ENCODE results near the gene INO80D. TPM values are rescaled to one million over a fixed set of nuclear protein-coding genes. Genes with fewer than 3 reads are reported as not detected.

The INO80D gene
- total and polyA plus RNA-seq, 2 of the 8 experiments (the other 6 are each of a cell fraction or from before 2014, with no cell fraction given), result 6.2 to 37.4 TPM

- Histone ChIP-seq H2BK20ac (ENCODE audit: low read length) (no peak overlapping the region), H3K79me1 (ENCODE audit: low read depth, low read length) (peaks cover 4% of the 10 kb centered on the region; the same call in 1 of the 2 replicates), H3K14ac (ENCODE audit: insufficient read length) (no peak overlapping the region), H3K23me2 (ENCODE audit: low read depth, low read length) (no peaks in the 10 kb centered on the region; the same call in 1 of the 2 replicates), H3K4me2 (ENCODE audit: insufficient read depth in 1 of 2, low read depth in 2 of 2, low read length in 2 of 2) (no peak overlapping the region), H2BK15ac (ENCODE audit: low read length) (no peak overlapping the region), H3K27ac (ENCODE audit: low read depth, low read length) (no peak overlapping the region), H3K79me2 (ENCODE audit: control insufficient read depth in 1 of 2, insufficient read depth in 2 of 2, low read length in 2 of 2) (peaks cover 0 to 73% of the 10 kb centered on the region in 2 experiments; a peak in 2 of 4 replicates), H3K9ac (replicated peaks in 1 of 4; ENCODE audit: extremely low read depth in 1 of 4, low read depth in 3 of 4, low read length in 3 of 4) (no peak overlapping the region), H2BK12ac (ENCODE audit: low read depth, low read length) (no peak overlapping the region), H3K9me3 (ENCODE audit: insufficient read depth in 2 of 2, low read depth in 1 of 2, low read length in 1 of 2) (no peaks in the 10 kb centered on the region), H2BK5ac (ENCODE audit: low read depth, low read length) (no peak overlapping the region), H3K4me3 (ENCODE audit: extremely low read depth in 1 of 4, insufficient read depth in 2 of 4, low read depth in 3 of 4, low read length in 4 of 4) (no peak overlapping the region), H3K18ac (ENCODE audit: extremely low read depth, low read length) (no peak overlapping the region), H2AFZ (ENCODE audit: low read length) (no peak overlapping the region), H4K91ac (replicated peaks; ENCODE audit: insufficient read length, low read length) (no peak overlapping the region), H3K56ac (replicated peaks; ENCODE audit: insufficient read length, low read depth, low read length) (no peak overlapping the region), H4K5ac (ENCODE audit: insufficient read length, low read depth, low read length) (no peak overlapping the region), H4K20me1 (replicated peaks in 1 of 2; ENCODE audit: control insufficient read depth in 1 of 2, insufficient read depth in 2 of 2, low read length in 2 of 2) (peaks cover 0 to 3% of the 10 kb centered on the region in 2 experiments), H2BK120ac (replicated peaks; ENCODE audit: low read depth, low read length) (no peak overlapping the region), H3K4me1 (replicated peaks in 1 of 4; ENCODE audit: control insufficient read depth in 3 of 4, insufficient read depth in 4 of 4, low read length in 3 of 4) (peaks cover 0 to 3% (median 3%) of the 10 kb centered on the region in 4 experiments; a peak in 2 of 7 replicates), H3K4ac (replicated peaks; ENCODE audit: insufficient read length, low read depth, low read length) (no peak overlapping the region), H3K23ac (ENCODE audit: insufficient read length) (no peak overlapping the region), H2AK5ac (ENCODE audit: low read depth, low read length) (no peak overlapping the region), H3K36me3 (ENCODE audit: control insufficient read depth in 2 of 4, insufficient read depth in 4 of 4, low read length in 3 of 4) (peaks cover 0 to 13% (median 1%) of the 10 kb centered on the region in 4 experiments; a peak in 3 of 8 replicates), H4K8ac (ENCODE audit: extremely low read depth, insufficient read depth, low read length) (peak overlapping the region; percentile 65; the same call in 1 of the 2 replicates), H3K27me3 (replicated peaks in 1 of 4; ENCODE audit: control insufficient read depth in 3 of 4, extremely low read depth in 1 of 4, insufficient read depth in 3 of 4, low read length in 3 of 4) (no peaks in the 10 kb centered on the region)
- no peak for FAIRE-seq
- ChIA-PET CTCF (ENCODE audit: partially characterized antibody) (interaction anchor here (0.6 to 1.8 kb wide), 6 partner anchors 27 to 106 kb away, joined by 3 to 5 read pairs (median 3); no protein-coding TSS in a partner anchor), POLR2A (ENCODE audit: partially characterized antibody) (interaction anchor here (0.7 to 0.9 kb wide), 2 partner anchors 51 to 771 kb away, joined by 3 to 4 read pairs; no protein-coding TSS in a partner anchor)
- 82% methylated on average over 8 of the region's 8 CpGs; no CpG with 5 or more reads in 1 of the 2 experiments for WGBS, 2 experiments (ENCODE audit: extremely low coverage in 1 of 2, insufficient coverage in 1 of 2, insufficient read length in 1 of 2, insufficient replicate concordance in 2 of 2, low coverage in 1 of 2, low lambda C conversion rate in 2 of 2, missing lambda C conversion rate in 1 of 2)
- peak in 1 of 2 experiments; percentile 42 for DNase-seq (ENCODE audit: low read depth in 1 of 2, low spot score in 2 of 2)
- TF ChIP-seq GTF2F1 (IDR thresholded peaks at IDR 0.05; ENCODE audit: borderline replicate concordance, low read depth, low read length) (no peak), POU5F1 (IDR thresholded peaks at IDR 0.05; ENCODE audit: low read depth, low read length) (no peak), BRCA1 (IDR thresholded peaks at IDR 0.05; ENCODE audit: low read depth, low read length) (no peak), ATF3 (IDR thresholded peaks at IDR 0.05; ENCODE audit: insufficient read depth, low read depth, low read length) (no peak), CBX5 (IDR thresholded peaks at IDR 0.05; ENCODE audit: low read depth, low read length) (no peak), BCL11A (IDR thresholded peaks at IDR 0.05; ENCODE audit: low read depth in 2 of 2, low read length in 2 of 2) (no peak), EZH2 (IDR thresholded peaks at IDR 0.05; ENCODE audit: low read depth, low read length, severe bottlenecking) (no peak), SP4 (IDR thresholded peaks at IDR 0.05; ENCODE audit: low read length) (no peak)
These were observed 53.9 kb downstream of the INO80D start for GRCh38 chr2:206031950-206032567.

Data from H1 (cell line).